K562 (cell line): ENCODE measurements around the gene MAP3K4. TPM values are rescaled to one million over a fixed set of nuclear protein-coding genes. Genes with fewer than 3 reads are reported as not detected.
A peak's percentile ranks its signal among the peaks of the same experiment; 100 is the strongest.

Experiments
- ZNF766 ChIP-seq: fragments of 200-800 bp; sonication (Bioruptor generic); conservative IDR thresholded peaks from 2 replicates; pipeline ENCODE4 v1.6.1; 2016; ENCODE audit warnings: missing genetic modification characterization, missing compliant biosample characterization
- polyA plus RNA-seq, 8 experiments: library from polyadenylated mRNA; depleted of rRNA in 4 of 8; stranded (reverse) in 5 of 8; unstranded in 3 of 8; fragments of >200 nt; fragmentation: Nextera tagmentation in 2 of 8; fragmentation: Illumina TruSeq in 1 of 8; extraction: Ambion mirVana in 2 of 8; extraction: Trizol in 1 of 8; gene quantifications; 2 replicates each; pipeline versions ENCODE4 v1.2.1 to v1.2.3, GENCODE V29; 2011 to 2014; ENCODE audit warnings: inconsistent platforms in 1 of 8, missing spikeins in 1 of 8
- total RNA-seq, 7 experiments: library from RNA; depleted of rRNA in 6 of 7; stranded (reverse); fragments of >200 nt in 6 of 7; fragmentation: Illumina TruSeq in 2 of 7; extraction: Trizol in 2 of 7; gene quantifications; 2 replicates each; pipeline versions ENCODE4 v1.2.1 to v1.2.3, GENCODE V29; 2011 to 2021; ENCODE audit warnings: low replicate concordance in 1 of 7
- TF ChIP-seq, protein P1 (sequence below), 2 experiments: fragments of 450-650 bp; formaldehyde crosslinking in 1 of 2; IDR thresholded peaks; 2 replicates each; pipeline versions ENCODE4 v1.4.0 to v1.6.1; 2014 to 2020; ENCODE audit warnings: mild to moderate bottlenecking in 2 of 2, borderline replicate concordance in 1 of 2, low read depth in 1 of 2

Gene MAP3K4
- total and polyA plus RNA-seq, 9 of the 15 experiments (the other 6 are each of a cell fraction or from before 2014, with no cell fraction given), result 21.0 to 77.2 (median 48.9) TPM

GRCh38 chr6:161139766-161140553 lies 148.4 kb downstream of the MAP3K4 start (continued):
- TF ChIP-seq, protein P1, sequence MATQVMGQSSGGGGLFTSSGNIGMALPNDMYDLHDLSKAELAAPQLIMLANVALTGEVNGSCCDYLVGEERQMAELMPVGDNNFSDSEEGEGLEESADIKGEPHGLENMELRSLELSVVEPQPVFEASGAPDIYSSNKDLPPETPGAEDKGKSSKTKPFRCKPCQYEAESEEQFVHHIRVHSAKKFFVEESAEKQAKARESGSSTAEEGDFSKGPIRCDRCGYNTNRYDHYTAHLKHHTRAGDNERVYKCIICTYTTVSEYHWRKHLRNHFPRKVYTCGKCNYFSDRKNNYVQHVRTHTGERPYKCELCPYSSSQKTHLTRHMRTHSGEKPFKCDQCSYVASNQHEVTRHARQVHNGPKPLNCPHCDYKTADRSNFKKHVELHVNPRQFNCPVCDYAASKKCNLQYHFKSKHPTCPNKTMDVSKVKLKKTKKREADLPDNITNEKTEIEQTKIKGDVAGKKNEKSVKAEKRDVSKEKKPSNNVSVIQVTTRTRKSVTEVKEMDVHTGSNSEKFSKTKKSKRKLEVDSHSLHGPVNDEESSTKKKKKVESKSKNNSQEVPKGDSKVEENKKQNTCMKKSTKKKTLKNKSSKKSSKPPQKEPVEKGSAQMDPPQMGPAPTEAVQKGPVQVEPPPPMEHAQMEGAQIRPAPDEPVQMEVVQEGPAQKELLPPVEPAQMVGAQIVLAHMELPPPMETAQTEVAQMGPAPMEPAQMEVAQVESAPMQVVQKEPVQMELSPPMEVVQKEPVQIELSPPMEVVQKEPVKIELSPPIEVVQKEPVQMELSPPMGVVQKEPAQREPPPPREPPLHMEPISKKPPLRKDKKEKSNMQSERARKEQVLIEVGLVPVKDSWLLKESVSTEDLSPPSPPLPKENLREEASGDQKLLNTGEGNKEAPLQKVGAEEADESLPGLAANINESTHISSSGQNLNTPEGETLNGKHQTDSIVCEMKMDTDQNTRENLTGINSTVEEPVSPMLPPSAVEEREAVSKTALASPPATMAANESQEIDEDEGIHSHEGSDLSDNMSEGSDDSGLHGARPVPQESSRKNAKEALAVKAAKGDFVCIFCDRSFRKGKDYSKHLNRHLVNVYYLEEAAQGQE (IDR thresholded peaks at IDR 0.05; ENCODE audit: borderline replicate concordance), result peak; percentile 34; the same call in 1 of the 2 replicates
- TF ChIP-seq, protein P1 (CRISPR knock-in tag; IDR thresholded peaks at IDR 0.05; ENCODE audit: low read depth), result no peak
- TF ChIP-seq ZNF766, result no peak
